ENCODE results near the gene SEC23IP. TPM values are rescaled to one million over a fixed set of nuclear protein-coding genes. Genes with fewer than 3 reads are reported as not detected.
"Not testable (repeated sequence)": the region's sequence is repeated elsewhere in the genome, so short reads cannot be mapped to it uniquely, and the experiment has no call there.

The SEC23IP gene
- total RNA-seq, 1 donor from 2014 or later: 20.0 TPM

GRCh38 chr10:119872860-119873681 is 19.5 kb upstream of the SEC23IP start:
- DNase-seq (ENCODE audit: low spot score in 2 of 2) (peak; percentile 86 to 94), FAIRE-seq (no peak)

- DNase-seq (ENCODE audit: low spot score in 2 of 2): no peak
- FAIRE-seq: no peak
Measured at GRCh38 chr10:119878524-119878923, 14.0 kb upstream of the SEC23IP start.

DNA sequence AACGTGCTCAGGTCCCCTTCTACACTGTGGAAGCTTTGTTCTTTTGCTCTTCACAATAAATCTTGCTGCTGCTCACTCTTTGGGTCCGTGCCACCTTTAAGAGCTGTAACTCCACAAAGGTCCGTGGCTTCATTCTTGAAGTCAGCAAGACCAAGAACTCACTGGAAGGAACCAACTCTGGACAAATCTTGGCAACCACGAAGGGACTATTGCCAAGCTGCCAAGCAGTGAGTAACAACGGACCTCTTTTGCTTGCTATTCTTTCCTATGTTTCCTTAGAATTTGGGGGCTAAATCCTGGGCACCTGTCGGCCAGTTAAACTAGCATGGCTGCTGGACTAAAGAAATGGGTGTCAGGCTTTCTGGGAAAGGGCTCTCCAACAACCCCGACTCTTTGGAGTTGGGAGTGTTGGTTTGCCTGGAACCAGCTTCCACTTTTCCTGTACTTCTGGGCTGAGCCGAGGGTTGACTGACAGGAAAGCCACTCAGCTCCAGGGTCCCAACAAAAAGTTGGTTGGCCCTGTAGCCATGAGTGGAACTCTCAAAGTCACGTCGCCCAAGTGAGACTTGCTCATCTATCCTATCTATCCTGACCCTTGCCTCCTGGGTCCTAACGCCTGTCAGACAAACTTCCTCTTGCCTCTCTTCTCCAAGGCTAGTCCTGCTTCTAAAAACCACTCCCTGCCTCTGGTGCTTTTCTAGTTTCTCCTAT is 8.5 kb upstream of the SEC23IP start:
- DNase-seq (ENCODE audit: low spot score in 2 of 2); FAIRE-seq: not testable (repeated sequence)

- FAIRE-seq; DNase-seq (ENCODE audit: low spot score in 2 of 2): not testable (repeated sequence)
Measured at GRCh38 chr10:119886070-119886469, 6.5 kb upstream of the SEC23IP start.

DNA sequence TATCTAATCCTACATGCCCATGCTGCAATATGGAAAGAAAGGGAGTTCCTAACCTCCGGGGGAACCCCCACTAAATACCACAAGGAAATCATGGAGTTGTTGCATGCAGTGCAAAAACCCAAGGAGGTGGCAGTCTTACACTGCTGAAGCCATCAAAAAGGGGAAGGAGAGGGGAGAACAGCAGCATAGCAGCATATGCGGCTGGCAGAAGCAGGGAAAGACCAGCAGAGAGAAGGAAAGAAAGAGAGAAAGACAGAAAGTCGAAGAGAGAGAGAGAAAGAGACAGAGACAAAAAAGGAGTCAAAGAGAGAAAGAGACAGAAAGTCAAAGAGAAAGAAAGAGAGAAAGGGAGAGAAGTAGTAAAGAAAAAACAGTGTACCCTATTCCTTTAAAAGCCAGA is 3.8 kb upstream of the SEC23IP start:
- FAIRE-seq; DNase-seq (ENCODE audit: low spot score in 2 of 2): not testable (repeated sequence)

DNA sequence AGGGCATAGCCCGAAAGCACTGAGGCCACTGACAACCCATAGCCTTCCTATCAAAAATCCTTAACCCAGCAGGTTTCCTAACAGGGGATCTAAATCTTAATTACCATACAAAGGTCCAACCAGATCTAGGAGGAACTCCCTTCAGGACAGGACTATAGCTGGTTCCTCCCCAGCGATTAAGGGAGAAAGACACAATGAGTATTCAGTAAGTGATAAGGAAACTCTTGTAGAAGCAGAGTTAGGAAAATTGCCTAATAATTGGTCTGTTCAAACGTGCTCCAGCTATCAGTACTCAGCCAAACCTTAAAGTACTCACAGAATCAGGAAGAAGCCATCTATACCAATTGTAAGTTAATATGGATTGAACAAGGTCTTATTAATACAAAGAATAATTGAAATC is 3.3 kb upstream of the SEC23IP start:
- FAIRE-seq; DNase-seq (ENCODE audit: low spot score in 2 of 2): not testable (repeated sequence)

DNA sequence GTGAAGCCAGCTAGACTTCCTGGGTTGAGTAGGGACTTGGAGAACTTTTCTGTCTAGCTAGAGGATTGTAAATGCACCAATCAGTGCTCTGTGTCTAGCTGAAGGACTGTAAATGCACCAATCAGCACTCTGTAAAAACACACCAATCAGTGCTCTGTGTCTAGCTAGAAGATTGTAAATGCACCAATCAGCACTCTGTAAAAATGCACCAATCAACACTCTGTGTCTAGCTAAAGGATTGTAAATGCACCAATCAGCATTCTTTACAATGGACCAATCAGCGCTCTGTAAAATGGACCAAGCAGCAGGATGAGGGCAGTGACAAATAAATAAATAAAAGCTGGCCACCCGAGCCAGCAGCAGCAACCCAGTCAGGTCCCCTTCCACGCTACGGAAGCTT is 2.2 kb upstream of the SEC23IP start:
- not testable (repeated sequence) for DNase-seq (ENCODE audit: low spot score in 2 of 2); FAIRE-seq

- FAIRE-seq; DNase-seq (ENCODE audit: low spot score in 2 of 2): not testable (repeated sequence)
Measured at GRCh38 chr10:119891849-119892187, 712 bp upstream of the SEC23IP start.

- FAIRE-seq: no peak
- no peak for DNase-seq (ENCODE audit: low spot score in 2 of 2)
Measured at GRCh38 chr10:119893074-119893473, 544 bp downstream of the SEC23IP start.

GRCh38 chr10:119893845-119894427 is 1.4 kb downstream of the SEC23IP start:
- no peak for FAIRE-seq
- no peak for DNase-seq (ENCODE audit: low spot score in 2 of 2)

GRCh38 chr10:119896061-119896655 is 3.6 kb downstream of the SEC23IP start:
- DNase-seq (ENCODE audit: low spot score in 2 of 2): no peak
- no peak for FAIRE-seq

GRCh38 chr10:119896937-119897770 is 4.6 kb downstream of the SEC23IP start:
- FAIRE-seq: no peak
- DNase-seq (ENCODE audit: low spot score in 2 of 2): no peak

GRCh38 chr10:119898577-119898976 is 6.0 kb downstream of the SEC23IP start:
- FAIRE-seq: no peak
- DNase-seq (ENCODE audit: low spot score in 2 of 2): no peak

DNA sequence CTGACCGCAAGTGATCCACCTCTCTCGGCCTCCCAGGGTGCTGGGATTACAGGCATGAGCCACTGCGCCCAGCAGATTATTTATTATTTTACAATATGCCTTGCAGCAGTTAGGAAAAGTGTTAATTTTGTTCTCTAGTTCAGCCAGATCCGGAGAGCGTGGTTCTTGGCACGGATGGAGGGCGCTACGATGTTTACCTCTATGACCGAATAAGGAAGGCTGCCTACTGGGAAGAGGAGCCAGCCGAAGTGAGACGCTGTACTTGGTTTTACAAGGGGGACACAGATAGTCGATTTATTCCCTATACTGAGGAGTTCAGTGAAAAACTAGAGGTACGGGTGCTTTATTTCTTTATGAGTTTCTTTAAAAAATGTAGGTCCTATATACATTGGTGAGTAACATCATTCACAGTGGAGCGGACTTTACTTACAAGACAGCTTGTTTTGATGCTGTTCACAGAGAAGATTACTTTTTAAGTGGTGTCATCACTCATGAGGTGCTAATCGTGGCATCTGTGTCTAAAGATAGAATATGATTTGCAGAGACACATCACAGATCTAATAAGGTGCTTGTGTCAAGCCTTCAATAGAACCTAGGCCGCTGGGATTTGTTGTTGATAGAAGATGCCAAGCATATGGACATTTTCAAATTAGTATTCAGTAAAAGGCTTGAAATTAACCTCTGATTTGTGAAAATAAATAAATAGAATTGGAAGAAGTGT is 11.6 kb downstream of the SEC23IP start:
- FAIRE-seq: no peak

GRCh38 chr10:119907695-119908094 is 15.2 kb downstream of the SEC23IP start:
- FAIRE-seq; DNase-seq (ENCODE audit: low spot score in 2 of 2): not testable (repeated sequence)

More for the DNA sequence above, 11.6 kb downstream of the SEC23IP start:
- DNase-seq (ENCODE audit: low spot score in 2 of 2): no peak

- FAIRE-seq (no peak), DNase-seq (ENCODE audit: low spot score in 2 of 2) (no peak)
Measured at GRCh38 chr10:119908166-119908565, 15.6 kb downstream of the SEC23IP start.

GRCh38 chr10:119910689-119911088 is 18.2 kb downstream of the SEC23IP start:
- DNase-seq (ENCODE audit: low spot score in 2 of 2): no peak
- FAIRE-seq: no peak

- DNase-seq (ENCODE audit: low spot score in 2 of 2) (no peak), FAIRE-seq (no peak)
Measured at GRCh38 chr10:119917777-119918176, 25.2 kb downstream of the SEC23IP start.

GRCh38 chr10:119919271-119919670 is 26.7 kb downstream of the SEC23IP start:
- DNase-seq (ENCODE audit: low spot score in 2 of 2) (no peak), FAIRE-seq (no peak)

All from frontal cortex (tissue), 4 donors.